NOMO-1 treated with DMSO at 0.1 percent for 48 hours (cell line): ENCODE results near the gene TMOD2.

Experiments used
- DNase-seq: peaks from one replicate; lab custom pipeline; 2025; ENCODE audit not compliant: unreplicated experiment; lab: John Stamatoyannopoulos, UW

The TMOD2 gene

DNA sequence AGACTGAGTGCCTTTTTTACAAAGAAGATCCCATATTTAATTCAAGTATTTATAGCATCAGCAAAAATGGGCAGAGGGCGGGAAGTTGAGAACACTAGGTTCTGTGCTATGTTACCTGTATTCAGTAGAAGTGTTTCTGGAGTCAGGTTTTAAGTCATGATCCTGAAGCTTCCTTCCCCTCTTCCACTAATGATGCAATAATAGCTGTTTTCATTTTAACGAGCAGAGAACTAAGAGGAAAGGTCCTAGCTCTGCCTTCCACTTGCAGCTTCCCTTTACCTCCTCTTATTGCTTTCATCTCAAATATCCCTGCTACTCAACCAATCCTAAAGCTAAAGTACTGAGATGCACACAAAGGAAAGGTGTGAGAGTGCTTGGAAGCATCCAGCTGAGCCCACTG lies 61.2 kb downstream of the TMOD2 start:
- peak; percentile 1 for DNase-seq

GRCh38 chr15:51814606-51815005 lies 63.2 kb downstream of the TMOD2 start:
- DNase-seq: peak; percentile 3

GRCh38 chr15:51816611-51817010 lies 65.2 kb downstream of the TMOD2 start:
- DNase-seq: no peak

GRCh38 chr15:51818150-51818549 lies 66.8 kb downstream of the TMOD2 start:
- no peak for DNase-seq

- no peak for DNase-seq
These were observed 74.3 kb downstream of the TMOD2 start for GRCh38 chr15:51825698-51826097.

GRCh38 chr15:51828621-51829375 lies 77.4 kb downstream of the TMOD2 start:
- no peak for DNase-seq

GRCh38 chr15:51829376-51830275 lies 78.2 kb downstream of the TMOD2 start, which contains the start of gene TMOD3:
Gene TMOD3 (plus strand): TSS chr15:51829653. CDS start chr15:51862885, 33,232 bp downstream.
- peak; percentile 76 for DNase-seq

GRCh38 chr15:51830276-51830806 lies 78.9 kb downstream of the TMOD2 start:
- peak; percentile 34 for DNase-seq

- DNase-seq: no peak
These were observed 82.4 kb downstream of the TMOD2 start for GRCh38 chr15:51833772-51834171.

DNA sequence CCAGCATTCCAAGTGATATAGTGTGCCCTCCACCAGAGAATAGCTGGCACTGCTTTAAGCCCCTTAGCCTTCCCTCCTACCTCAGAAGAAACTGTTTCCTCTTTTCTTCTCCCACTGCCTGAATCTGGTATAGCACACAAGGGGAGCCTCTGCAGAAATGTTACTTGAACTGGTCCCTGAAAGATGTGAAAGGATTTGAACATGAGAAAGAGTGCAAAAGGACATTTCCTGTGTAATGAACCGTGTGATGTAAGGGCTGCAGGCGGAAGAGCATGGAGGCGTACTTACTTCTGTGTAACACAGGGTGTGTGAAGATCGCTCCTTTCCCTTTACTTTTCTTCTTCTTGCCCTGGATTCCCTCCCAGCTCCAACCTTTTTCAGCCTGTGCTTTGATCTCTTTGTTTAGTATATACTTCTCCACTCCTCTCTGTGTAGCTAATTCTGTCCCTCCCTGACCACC lies 86.4 kb downstream of the TMOD2 start:
- DNase-seq: peak; percentile 45

GRCh38 chr15:51838270-51838669 lies 86.9 kb downstream of the TMOD2 start:
- no peak for DNase-seq

GRCh38 chr15:51840692-51841091 lies 89.3 kb downstream of the TMOD2 start:
- peak; percentile 7 for DNase-seq

DNA sequence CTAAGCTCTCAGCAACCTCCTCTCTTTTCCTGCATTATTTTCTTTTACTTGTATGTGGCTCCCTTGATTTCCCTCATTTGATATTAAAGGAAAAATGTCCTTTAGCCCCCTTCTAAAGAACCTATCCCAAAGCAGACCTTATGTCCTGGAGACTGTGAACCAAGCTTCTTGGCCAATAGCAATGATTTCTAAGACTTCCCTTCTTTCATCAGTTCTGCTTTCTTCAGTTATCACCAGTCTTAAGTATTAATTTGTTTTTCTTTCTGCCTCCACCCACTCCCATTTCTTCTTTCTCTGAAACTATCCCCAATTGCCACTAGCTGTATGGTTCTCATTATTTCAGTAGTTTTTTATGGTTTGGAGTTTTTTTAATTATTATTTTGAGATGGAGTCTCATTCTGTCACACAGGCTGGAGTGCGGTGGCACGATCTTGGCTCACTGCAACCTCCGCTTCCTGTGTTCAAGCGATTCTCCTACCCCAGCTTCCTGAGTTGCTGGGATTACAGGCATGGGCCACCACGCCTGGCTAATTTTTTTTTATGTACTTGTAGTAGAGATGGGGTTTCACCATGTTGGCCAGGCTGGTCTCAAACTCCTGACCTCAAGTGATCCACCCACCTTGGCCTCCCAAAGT lies 90.1 kb downstream of the TMOD2 start:
- DNase-seq: peak; percentile 40

GRCh38 chr15:51842265-51842664 lies 90.9 kb downstream of the TMOD2 start:
- no peak for DNase-seq

DNA sequence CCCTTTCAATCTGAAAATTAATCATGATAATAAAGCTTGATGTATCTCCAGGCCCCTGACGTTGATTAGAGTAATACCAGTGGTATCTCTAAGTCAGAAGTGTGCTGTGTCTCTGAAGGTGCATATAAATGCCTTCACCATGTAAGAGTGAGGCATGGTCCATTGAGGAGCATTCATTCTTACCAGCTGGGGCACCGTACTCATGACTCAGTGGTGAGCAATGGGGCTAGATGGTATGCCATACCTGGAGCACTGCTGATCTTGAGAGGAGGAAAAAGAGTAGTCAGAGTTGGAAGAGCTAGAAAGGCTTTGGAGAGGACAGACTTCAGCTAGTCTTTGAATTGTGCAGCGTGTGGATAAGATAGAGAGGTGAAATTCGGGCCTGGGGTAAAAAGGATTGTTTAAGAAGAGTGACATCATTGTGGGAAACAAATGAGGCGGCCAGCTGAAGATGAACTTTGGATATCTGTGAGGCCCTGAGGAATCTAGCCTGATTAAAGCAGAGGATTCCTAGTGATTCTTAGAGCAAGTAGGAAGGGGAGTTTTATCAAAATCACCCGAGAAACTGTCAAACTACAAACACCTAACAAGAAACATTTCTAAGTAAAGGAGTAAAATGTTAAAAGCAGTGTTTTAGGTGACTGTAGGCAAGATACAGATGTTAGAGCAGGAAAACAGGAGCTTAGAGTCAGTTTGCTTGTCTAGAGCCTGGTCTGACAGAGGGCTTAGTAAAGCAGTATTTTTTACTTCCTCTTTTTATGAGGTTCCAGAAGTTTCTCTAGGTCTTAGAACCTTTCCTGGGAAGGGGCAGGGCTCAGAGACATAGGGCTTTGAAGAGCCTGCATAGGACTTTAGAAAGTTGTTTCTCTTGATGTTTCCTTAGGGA lies 91.7 kb downstream of the TMOD2 start:
- peak; percentile 55 for DNase-seq

DNA sequence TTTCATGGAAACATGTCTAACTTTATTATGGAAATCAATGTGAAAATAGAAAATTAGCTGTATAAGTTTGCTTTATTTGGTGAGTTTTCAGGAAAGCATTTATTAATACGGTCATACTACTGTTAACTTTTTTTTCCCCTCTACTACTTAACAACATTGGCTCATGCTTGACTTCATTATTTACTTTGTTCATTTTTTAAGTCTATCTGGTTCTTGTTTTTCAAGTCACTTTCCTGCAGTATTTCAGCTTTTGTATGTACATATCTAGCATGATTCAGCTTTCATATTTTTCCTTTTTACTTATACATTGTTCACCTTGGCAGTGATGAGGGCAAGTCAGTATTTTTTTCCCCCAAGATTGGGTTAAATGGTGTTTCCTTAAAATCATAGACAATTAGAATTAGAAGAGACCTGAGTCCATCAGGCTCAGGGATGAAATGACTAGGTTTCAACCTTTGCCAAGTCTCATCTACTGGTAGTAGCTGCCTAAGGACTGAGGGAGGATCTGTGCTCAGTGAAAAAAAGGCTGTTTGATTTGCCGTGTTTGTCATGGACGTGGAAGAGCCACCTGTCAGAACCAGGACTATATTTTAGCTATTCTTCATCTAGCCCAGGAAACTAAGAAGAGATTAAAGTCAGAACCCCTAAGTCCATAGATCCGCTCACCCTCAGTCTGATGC lies 93.5 kb downstream of the TMOD2 start:
- DNase-seq: no peak

GRCh38 chr15:51846066-51846462 lies 94.7 kb downstream of the TMOD2 start:
- DNase-seq: no peak

GRCh38 chr15:51846463-51847230 lies 95.2 kb downstream of the TMOD2 start:
- peak; percentile 73 for DNase-seq

DNA sequence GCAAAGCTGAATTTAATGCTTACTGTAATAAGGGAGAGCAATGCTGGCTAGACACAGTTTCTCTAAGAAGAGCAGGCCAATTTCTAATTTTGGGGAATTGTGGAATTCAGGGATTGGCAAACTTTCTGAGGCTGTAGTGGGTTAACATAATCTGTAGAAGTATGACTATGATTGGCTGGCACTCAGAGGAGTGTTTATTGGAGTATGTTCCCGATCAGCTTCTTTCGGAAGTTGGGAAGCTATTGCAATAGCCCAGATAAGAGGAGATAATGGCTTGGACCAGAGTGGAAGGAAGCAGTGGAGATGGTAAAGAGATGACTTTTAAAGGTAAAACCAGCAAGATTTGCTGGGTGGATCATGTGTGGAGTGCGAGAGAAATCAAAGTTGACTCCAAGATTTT lies 97.4 kb downstream of the TMOD2 start:
- no peak for DNase-seq
